K562 (cell line): Measurements from ENCODE around the gene ODAD3. TPM values are rescaled to one million over a fixed set of nuclear protein-coding genes. Genes with fewer than 3 reads are reported as not detected.
A peak's percentile ranks its signal among the peaks of the same experiment; 100 is the strongest.

Experiments used
- ATF1 ChIP-seq, 2 experiments: fragments of 450-650 bp in 1 of 2; IDR thresholded peaks; 2 replicates each; pipeline ENCODE4 v1.6.1; 2016; ENCODE audit warnings: missing compliant biosample characterization in 1 of 2, missing genetic modification characterization in 1 of 2
- CBFA2T3 ChIP-seq: fragments of 450-650 bp; IDR thresholded peaks from 2 replicates; pipeline ENCODE4 v1.6.1; 2017
- CHD7 ChIP-seq: fragments of 200-600 bp; sonication (generic); IDR thresholded peaks from one replicate; pipeline ENCODE4 v1.6.1; 2012; ENCODE audit warnings: mild to moderate bottlenecking, low read depth, low read length, inconsistent platforms
- CREB3 ChIP-seq: fragments of 450-650 bp; conservative IDR thresholded peaks from 2 replicates; pipeline ENCODE4 v1.6.1; 2016; ENCODE audit warnings: missing genetic modification characterization, low read depth, mild to moderate bottlenecking, missing compliant biosample characterization, moderate library complexity
- NRF1 ChIP-seq, 2 experiments: fragments of 450-650 bp; IDR thresholded peaks in 1 of 2; conservative IDR thresholded peaks in 1 of 2; 2 replicates each; pipeline ENCODE4 v1.6.1; 2014; ENCODE audit warnings: mild to moderate bottlenecking in 2 of 2
- POLR2G ChIP-seq: fragments of 200-400 bp; formaldehyde crosslinking; IDR thresholded peaks from 2 replicates; pipeline ENCODE4 v1.6.1; 2017; ENCODE audit warnings: low read depth, mild to moderate bottlenecking, antibody characterized with exemption, low read length, moderate library complexity
- SMC3 ChIP-seq: conservative IDR thresholded peaks from 2 replicates; pipeline ENCODE4 v1.6.1; 2011; ENCODE audit warnings: low read depth, low read length, improper control_type of control experiment; ENCODE audit not compliant: insufficient read depth
- YY1 ChIP-seq, 3 experiments: IDR thresholded peaks; 2 replicates each; pipeline ENCODE4 v1.6.1; 2011; ENCODE audit warnings: low read length in 2 of 3, mild to moderate bottlenecking in 2 of 3, moderate library complexity in 2 of 3, borderline replicate concordance in 1 of 3, control low read depth in 1 of 3, low read depth in 1 of 3; ENCODE audit not compliant: insufficient read depth in 3 of 3, insufficient replicate concordance in 2 of 3, control insufficient read depth in 1 of 3, insufficient read length in 1 of 3; ENCODE audit errors: extremely low read depth in 1 of 3
- ZNF384 ChIP-seq: IDR thresholded peaks from 2 replicates; pipeline ENCODE4 v1.6.1; 2012; ENCODE audit warnings: low read depth, low read length, improper control_type of control experiment
- polyA plus RNA-seq, 8 experiments: library from polyadenylated mRNA; depleted of rRNA in 4 of 8; stranded (reverse) in 5 of 8; unstranded in 3 of 8; fragments of >200 nt; fragmentation: Nextera tagmentation in 2 of 8; fragmentation: Illumina TruSeq in 1 of 8; extraction: Ambion mirVana in 2 of 8; extraction: Trizol in 1 of 8; gene quantifications; 2 replicates each; pipeline versions ENCODE4 v1.2.1 to v1.2.3, GENCODE V29; 2011 to 2014; ENCODE audit warnings: inconsistent platforms in 1 of 8, missing spikeins in 1 of 8
- total RNA-seq, 7 experiments: library from RNA; depleted of rRNA in 6 of 7; stranded (reverse); fragments of >200 nt in 6 of 7; fragmentation: Illumina TruSeq in 2 of 7; extraction: Trizol in 2 of 7; gene quantifications; 2 replicates each; pipeline versions ENCODE4 v1.2.1 to v1.2.3, GENCODE V29; 2011 to 2021; ENCODE audit warnings: low replicate concordance in 1 of 7

The ODAD3 gene
- total and polyA plus RNA-seq, 9 of the 15 experiments (the other 6 are each of a cell fraction or from before 2014, with no cell fraction given) = 0.07 to 0.72 (median 0.14) TPM; not detected in 2

GRCh38 chr19:11378319-11379189, 56.4 kb downstream of the ODAD3 start (continued):
- TF ChIP-seq ZNF384 = 0 out of 2 replicates have a peak, but pooled peaks have one; percentile 21
- TF ChIP-seq CBFA2T3 = no peak
- peak in 1 of 3 experiments; percentile 16 for TF ChIP-seq YY1 (IDR thresholded peaks at IDR 0.05; ENCODE audit: borderline replicate concordance in 1 of 3, control insufficient read depth in 1 of 3, extremely low read depth in 1 of 3, insufficient read depth in 3 of 3, insufficient read length in 1 of 3, insufficient replicate concordance in 2 of 3, low read depth in 1 of 3, low read length in 2 of 3)
- TF ChIP-seq SMC3 = peak; percentile 70
- peak; percentile 15 for TF ChIP-seq CHD7
- peak; percentile 66 to 76 for TF ChIP-seq NRF1 (conservative IDR thresholded peaks at IDR 0.05 in 1 of 2, IDR thresholded peaks at IDR 0.05 in 1 of 2)
- TF ChIP-seq POLR2G = peak; percentile 56
- TF ChIP-seq CREB3 (tag) = no peak
- no peak for TF ChIP-seq ATF1 (CRISPR knock-in tag; IDR thresholded peaks at IDR 0.05)
- TF ChIP-seq ATF1 (tag; IDR thresholded peaks at IDR 0.05) = peak; percentile 28; the same call in 1 of the 2 replicates
